Cardiac muscle cell (in vitro differentiated cells and primary cell): ENCODE measurements around the gene LRTM2. TPM values are rescaled to one million over a fixed set of nuclear protein-coding genes. Genes with fewer than 3 reads are reported as not detected.

Source experiments
- DNase-seq, 2 donors: peaks; one replicate each; pipeline versions ENCODE4 v3.0.0 to v3.0.0-alpha.2; 2010 to 2017; ENCODE audit warnings: low read depth in 1 of 2, low spot score in 1 of 2
- H3K27ac ChIP-seq: fragments of 200-600 bp; sonication (generic); 2 replicates; pipeline ENCODE4 v1.5.1; 2016
- H3K27me3 ChIP-seq: fragments of 200-600 bp; sonication (generic); 2 replicates; pipeline ENCODE4 v1.6.0; 2016; ENCODE audit warnings: control low read depth
- H3K36me3 ChIP-seq: fragments of 200-600 bp; sonication (generic); 2 replicates; pipeline ENCODE4 v1.5.1; 2016; ENCODE audit warnings: control low read depth
- H3K4me1 ChIP-seq: fragments of 200-600 bp; sonication (generic); 2 replicates; pipeline ENCODE4 v1.8.1; 2017; ENCODE audit warnings: low read depth, mild to moderate bottlenecking, mixed run types
- H3K4me3 ChIP-seq: fragments of 200-600 bp; sonication (generic); 2 replicates; pipeline ENCODE4 v1.5.1; 2016; ENCODE audit warnings: mild to moderate bottlenecking
- H3K9me3 ChIP-seq: fragments of 200-600 bp; sonication (generic); 2 replicates; pipeline ENCODE4 v1.5.1; 2017; ENCODE audit warnings: low read depth, mild to moderate bottlenecking, control low read depth
- polyA plus RNA-seq: library from polyadenylated mRNA; unstranded; fragments of >200 nt; fragmentation: Nextera tagmentation; extraction: Ambion mirVana; gene quantifications from 2 replicates; pipeline ENCODE4 v1.2.1, GENCODE V29; 2016
- total RNA-seq: library from RNA; depleted of rRNA; stranded (reverse); fragments of >200 nt; gene quantifications from 2 replicates; pipeline ENCODE4 v1.2.3, GENCODE V29; 2016
- TF ChIP-seq, protein P1 (sequence below): IDR thresholded peaks from 2 replicates; pipeline ENCODE4 v1.5.1; 2012; ENCODE audit warnings: low read depth, mild to moderate bottlenecking, low read length

Gene LRTM2
- total and polyA plus RNA-seq, 2 experiments from 2014 or later, result not detected

DNA sequence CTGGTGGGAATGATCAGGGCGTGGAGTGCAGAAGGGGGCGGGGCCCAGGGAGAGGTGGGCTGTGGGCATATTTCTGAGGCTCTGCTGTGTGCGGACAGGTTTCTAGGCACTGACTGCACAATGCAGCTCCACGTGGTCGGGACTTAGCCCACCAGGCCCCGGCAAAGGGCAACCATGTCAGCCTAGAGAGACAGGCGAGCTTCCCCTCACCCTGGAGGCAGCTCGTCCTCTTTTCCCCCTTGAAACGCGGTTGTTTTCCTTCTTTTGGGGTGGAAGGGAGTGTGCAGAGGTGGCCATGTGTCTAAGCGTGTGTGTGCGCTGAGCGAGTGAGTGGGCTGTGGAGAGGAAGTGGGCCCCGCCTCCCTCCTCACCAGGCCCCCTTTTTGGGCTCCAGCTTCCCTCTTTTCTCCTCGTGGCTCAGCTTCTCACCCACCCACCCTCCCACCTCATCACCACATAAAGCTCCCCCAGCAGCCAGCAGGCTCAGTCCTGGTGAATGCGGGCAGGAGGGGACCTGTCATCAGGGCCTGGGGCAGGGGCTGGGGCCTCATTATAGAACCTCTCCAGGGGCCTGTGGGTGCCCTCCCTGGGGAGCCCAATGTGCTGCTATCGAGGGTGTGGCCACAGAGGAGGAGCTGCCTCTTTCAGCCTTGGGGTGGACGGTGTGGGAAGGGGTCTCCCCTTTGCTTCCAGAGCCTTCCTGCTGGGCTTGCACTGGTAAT lies 22.0 kb downstream of the LRTM2 start:
- no peaks in the 10 kb centered on the region for H3K4me1 ChIP-seq
- no peaks in the 10 kb centered on the region for H3K27me3 ChIP-seq
- no peak overlapping the region for H3K4me3 ChIP-seq
- no peaks in the 10 kb centered on the region for H3K9me3 ChIP-seq
- no peaks in the 10 kb centered on the region for H3K36me3 ChIP-seq
- no peak for DNase-seq
- TF ChIP-seq, protein P1, sequence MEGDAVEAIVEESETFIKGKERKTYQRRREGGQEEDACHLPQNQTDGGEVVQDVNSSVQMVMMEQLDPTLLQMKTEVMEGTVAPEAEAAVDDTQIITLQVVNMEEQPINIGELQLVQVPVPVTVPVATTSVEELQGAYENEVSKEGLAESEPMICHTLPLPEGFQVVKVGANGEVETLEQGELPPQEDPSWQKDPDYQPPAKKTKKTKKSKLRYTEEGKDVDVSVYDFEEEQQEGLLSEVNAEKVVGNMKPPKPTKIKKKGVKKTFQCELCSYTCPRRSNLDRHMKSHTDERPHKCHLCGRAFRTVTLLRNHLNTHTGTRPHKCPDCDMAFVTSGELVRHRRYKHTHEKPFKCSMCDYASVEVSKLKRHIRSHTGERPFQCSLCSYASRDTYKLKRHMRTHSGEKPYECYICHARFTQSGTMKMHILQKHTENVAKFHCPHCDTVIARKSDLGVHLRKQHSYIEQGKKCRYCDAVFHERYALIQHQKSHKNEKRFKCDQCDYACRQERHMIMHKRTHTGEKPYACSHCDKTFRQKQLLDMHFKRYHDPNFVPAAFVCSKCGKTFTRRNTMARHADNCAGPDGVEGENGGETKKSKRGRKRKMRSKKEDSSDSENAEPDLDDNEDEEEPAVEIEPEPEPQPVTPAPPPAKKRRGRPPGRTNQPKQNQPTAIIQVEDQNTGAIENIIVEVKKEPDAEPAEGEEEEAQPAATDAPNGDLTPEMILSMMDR, result no peak
- no peak overlapping the region for H3K27ac ChIP-seq

DNA sequence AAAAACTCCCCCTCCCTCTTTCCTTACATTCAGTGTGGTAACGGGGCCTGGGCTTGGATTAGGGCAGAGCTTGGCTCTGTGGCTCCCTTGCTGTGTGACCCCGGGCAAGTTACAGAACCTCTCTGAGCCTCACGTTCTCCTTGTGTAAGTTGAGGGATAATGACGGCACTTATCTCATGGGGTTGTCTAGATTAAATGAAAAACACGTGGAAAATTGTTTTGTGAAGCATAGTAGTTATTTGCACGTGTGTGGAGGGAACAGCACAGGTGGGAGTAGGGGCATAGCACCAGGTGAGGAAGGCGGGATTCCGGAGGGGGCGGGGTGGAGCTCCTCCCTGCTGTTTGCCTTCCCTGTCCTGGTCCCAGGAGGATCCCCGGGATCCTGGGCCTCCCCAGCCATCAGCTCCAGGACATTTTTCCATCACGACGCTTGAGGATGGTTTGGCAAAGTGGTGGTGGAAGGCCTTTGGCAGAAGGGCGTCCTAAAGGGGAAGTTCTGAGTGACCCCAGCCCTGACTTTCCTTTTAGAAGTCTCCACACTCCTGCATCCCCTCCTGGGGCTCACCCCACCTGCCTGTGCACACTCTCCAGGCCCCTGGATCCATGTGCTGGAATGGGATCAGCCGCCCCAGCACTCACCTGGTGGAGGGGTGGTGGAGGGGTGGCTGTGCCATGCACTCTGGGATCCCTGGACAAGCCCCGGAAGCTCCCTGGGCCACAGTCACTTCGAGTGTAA lies 22.7 kb downstream of the LRTM2 start:
- Histone ChIP-seq H3K4me1 (no peaks in the 10 kb centered on the region), H3K27me3 (no peaks in the 10 kb centered on the region), H3K27ac (no peak overlapping the region), H3K9me3 (no peaks in the 10 kb centered on the region), H3K4me3 (no peak overlapping the region), H3K36me3 (no peaks in the 10 kb centered on the region)
- no peak for DNase-seq
- TF ChIP-seq, protein P1, result no peak

DNA sequence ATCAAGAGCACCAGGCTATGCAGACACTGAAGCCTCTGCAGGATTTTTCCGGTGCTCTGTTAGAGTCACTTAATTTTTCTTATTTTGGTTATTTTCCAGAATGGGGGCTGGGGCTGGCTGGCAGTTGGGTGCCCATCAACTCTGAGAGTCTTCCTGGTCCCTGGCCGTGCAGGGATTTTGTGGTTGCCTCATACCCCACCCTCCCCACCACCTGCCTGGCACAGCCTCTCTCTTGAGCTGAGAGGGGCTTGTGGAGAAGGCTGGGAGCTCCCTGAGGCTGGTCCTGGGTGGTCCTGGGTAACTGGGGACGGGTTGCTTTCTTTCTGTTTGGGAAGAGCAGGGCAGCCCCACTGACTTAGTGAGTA lies 23.3 kb downstream of the LRTM2 start:
- Histone ChIP-seq H3K4me1 (no peaks in the 10 kb centered on the region), H3K27ac (no peak overlapping the region), H3K9me3 (no peaks in the 10 kb centered on the region), H3K27me3 (no peaks in the 10 kb centered on the region), H3K4me3 (no peak overlapping the region), H3K36me3 (no peaks in the 10 kb centered on the region)
- TF ChIP-seq, protein P1, result no peak
- DNase-seq, result no peak

DNA sequence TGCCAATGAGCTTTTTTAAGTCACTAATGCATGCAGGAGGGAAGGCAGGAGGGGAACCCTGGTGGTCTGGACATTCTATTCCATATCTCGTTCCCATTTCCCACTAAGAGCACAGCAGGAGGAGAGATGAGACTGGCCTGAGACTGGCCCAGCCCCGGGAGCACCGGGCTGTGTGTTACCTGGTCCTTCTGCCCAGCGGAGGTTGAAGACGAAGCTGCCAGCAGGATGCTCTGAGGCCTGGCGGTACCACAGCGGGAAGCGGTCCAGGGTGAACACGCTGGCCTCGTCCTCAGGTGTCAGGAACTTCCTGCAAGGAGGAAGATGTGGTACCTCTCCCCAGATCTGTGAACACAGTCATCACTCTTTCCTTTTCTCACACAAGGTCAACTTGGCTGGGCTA lies 23.9 kb downstream of the LRTM2 start:
- TF ChIP-seq, protein P1, result no peak
- H3K27ac ChIP-seq, result no peak overlapping the region
- no peaks in the 10 kb centered on the region for H3K27me3 ChIP-seq
- DNase-seq, result no peak
- H3K4me1 ChIP-seq, result no peaks in the 10 kb centered on the region
- H3K36me3 ChIP-seq, result no peaks in the 10 kb centered on the region
- H3K4me3 ChIP-seq, result no peak overlapping the region
- H3K9me3 ChIP-seq, result no peaks in the 10 kb centered on the region

DNA sequence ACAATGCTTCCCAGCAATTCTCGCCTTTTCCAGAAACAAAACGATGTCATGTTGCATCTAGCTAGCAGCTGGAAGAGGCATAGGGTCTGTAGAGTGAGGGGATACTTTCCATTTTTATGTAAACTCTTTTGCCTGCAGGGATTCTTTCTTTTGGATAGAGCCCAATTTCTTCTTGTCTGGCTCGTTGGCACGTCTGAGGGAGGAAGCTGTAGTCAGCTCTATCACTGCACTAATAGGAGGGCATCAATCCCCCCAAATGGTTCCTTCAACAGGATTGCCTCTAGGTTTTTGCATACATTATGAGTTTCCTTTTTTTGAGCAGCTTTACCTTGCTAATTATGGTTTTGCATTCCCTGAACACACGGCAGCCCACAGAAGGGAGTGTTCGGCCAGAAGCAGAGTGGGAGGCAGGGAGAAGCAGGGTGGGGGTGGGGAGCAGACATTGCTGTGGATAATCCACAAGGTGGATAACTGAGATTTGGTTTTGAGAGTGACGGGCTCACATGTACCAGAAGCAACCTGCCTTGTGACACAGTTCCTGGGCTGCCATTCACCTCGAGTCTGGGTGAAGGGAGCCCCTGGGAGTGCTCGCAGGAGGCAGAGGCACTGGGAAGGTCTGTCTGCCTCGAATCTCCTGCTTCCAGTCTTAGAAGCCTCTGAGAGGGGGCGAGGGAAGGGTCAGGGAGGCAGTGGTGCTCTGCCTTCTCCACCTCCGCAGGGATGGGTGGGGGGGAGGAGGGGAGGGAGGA lies 24.5 kb downstream of the LRTM2 start:
- H3K27me3 ChIP-seq, result no peaks in the 10 kb centered on the region
- TF ChIP-seq, protein P1, result no peak
- no peaks in the 10 kb centered on the region for H3K4me1 ChIP-seq
- H3K27ac ChIP-seq, result no peak overlapping the region
- H3K9me3 ChIP-seq, result no peaks in the 10 kb centered on the region
- no peaks in the 10 kb centered on the region for H3K36me3 ChIP-seq
- no peak overlapping the region for H3K4me3 ChIP-seq
- DNase-seq, result no peak
